ENCODE data around the gene PUS1.

DNA sequence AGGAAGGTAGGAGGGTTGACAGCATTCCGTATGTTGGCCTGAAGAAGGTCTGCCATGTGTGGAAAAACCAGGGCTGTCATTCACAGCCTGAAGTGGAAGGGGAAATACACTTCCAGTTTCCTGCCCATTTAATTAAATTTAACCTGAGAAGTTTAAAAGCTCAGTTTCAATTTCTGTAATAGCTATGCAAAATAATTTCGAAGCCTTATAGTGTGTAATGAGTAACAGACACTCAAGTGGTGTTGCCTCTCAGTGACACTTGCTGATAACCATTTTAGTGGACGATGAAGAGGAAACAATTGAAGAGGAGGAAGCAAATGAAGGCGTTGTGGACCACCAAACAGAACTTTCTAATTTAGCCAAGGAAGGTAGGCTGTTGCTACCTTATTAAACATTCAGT is 65.5 kb downstream of the PUS1 start:
- TF ChIP-seq ZNF565 (CRISPR knock-in tag; conservative IDR thresholded peaks at IDR 0.05; ENCODE audit: low read depth) (no peak), ARNTL (CRISPR knock-in tag; IDR thresholded peaks at IDR 0.05; ENCODE audit: borderline replicate concordance, low read depth) (no peak), RARB (CRISPR knock-in tag; IDR thresholded peaks at IDR 0.05) (no peak), TCF4 (CRISPR knock-in tag; IDR thresholded peaks at IDR 0.05; ENCODE audit: borderline replicate concordance) (no peak)
- TF ChIP-seq, protein P1, sequence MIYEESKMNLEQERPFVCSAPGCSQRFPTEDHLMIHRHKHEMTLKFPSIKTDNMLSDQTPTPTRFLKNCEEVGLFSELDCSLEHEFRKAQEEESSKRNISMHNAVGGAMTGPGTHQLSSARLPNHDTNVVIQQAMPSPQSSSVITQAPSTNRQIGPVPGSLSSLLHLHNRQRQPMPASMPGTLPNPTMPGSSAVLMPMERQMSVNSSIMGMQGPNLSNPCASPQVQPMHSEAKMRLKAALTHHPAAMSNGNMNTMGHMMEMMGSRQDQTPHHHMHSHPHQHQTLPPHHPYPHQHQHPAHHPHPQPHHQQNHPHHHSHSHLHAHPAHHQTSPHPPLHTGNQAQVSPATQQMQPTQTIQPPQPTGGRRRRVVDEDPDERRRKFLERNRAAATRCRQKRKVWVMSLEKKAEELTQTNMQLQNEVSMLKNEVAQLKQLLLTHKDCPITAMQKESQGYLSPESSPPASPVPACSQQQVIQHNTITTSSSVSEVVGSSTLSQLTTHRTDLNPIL (CRISPR knock-in tag; IDR thresholded peaks at IDR 0.05; ENCODE audit: low read depth): no peak
